Stimulated activated effector memory CD8-positive, alpha-beta T cell treated with anti-CD3 and anti-CD28 coated beads, Interleukin-12 subunit alpha, Interleukin-12 subunit beta, amount 100 ng/mL, for 72 hours (primary cell): ENCODE measurements around the gene RGS6.

Experiments used
- ATAC-seq: fragments of 150-1000 bp; cut with Tn5 transposase; 2 replicates; pipeline ENCODE4 v1.10.0; 2021
- DNase-seq, 2 donors: peaks; one replicate each; pipeline ENCODE4 v3.0.0; 2021 to 2022; ENCODE audit warnings: low spot score in 2 of 2
- H3K27ac Mint-ChIP-seq: one replicate; pipeline ENCODE4 v1.8.0; 2022; ENCODE audit warnings: mild to moderate bottlenecking, mixed read lengths
- H3K36me3 Mint-ChIP-seq: one replicate; pipeline ENCODE4 v1.8.0; 2022; ENCODE audit warnings: mild to moderate bottlenecking, mixed read lengths
- H3K4me1 Mint-ChIP-seq: one replicate; pipeline ENCODE4 v1.8.0; 2022; ENCODE audit warnings: mixed read lengths
- H3K4me3 Mint-ChIP-seq: one replicate; pipeline ENCODE4 v1.8.0; 2022; ENCODE audit warnings: mild to moderate bottlenecking, mixed read lengths
- H3K9me3 Mint-ChIP-seq: one replicate; pipeline ENCODE4 v1.8.0; 2022; ENCODE audit warnings: mixed read lengths

RGS6 gene

DNA sequence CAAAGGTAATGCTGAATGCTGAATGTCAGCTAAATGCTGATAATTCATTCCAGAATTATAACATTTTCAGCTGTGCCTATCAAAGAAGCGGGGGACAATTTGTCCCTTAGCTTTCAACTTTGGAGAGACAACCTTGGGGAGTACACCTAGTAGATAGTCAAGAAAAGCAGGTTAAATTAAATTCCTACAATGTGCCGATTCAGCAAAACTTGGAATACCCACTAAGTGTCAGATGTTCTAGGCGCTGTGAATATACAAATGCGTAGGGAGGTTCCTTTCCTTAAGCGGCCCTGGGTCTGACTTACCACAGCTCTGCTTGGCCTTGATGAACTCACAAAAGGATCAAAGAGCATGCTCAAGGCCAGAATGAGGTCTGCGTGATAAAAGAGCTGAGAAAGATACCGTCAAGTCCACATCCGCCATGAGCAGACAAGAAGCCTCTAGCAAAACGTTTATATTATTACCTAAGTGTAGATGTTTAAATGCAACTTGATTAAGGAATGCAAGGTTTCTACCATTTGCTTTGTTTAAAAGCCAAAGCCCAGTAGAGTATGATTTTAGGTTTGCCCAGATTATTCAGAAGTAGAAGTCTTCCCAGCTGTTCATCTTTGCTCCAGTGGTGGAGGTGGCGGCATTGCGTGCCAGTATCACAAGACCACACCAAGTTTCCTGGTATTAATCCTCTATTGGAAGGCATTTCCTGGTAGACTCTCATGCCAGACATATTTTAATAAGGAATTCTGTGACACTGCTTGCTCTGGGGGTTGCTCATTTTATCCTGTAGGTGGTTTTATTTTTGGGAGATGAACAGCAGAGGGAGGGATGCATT is 593.1 kb downstream of the RGS6 start:
- no peak overlapping the region for H3K27ac Mint-ChIP-seq
- no peak for ATAC-seq
- no peaks in the 10 kb centered on the region for H3K36me3 Mint-ChIP-seq
- H3K4me1 Mint-ChIP-seq = peaks cover 46% of the 10 kb centered on the region
- H3K9me3 Mint-ChIP-seq = no peaks in the 10 kb centered on the region
- no peak for DNase-seq
- no peak overlapping the region for H3K4me3 Mint-ChIP-seq

DNA sequence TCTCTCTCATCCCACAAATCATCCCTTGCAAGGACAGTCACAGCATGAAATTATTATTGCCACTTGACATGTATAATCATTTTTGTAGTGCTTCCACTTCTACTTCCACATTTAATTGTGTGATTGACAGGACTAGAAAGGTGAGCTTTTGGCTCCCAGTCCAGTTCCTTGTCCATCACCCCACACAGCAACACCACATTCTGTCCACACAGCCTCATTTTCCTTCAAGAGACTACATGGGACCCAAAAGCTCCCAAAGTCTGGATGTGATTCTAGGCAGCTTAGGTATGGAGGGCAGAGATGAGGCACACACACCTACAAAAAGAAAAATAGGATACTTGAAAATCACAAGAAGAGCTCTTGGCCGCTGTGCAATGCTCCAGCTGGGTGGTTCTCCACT is 595.4 kb downstream of the RGS6 start:
- ATAC-seq (no peak), DNase-seq (no peak)
- H3K9me3 Mint-ChIP-seq = no peaks in the 10 kb centered on the region
- H3K4me3 Mint-ChIP-seq = no peak overlapping the region
- H3K4me1 Mint-ChIP-seq = peaks cover 35% of the 10 kb centered on the region
- H3K27ac Mint-ChIP-seq = no peak overlapping the region
- H3K36me3 Mint-ChIP-seq = no peaks in the 10 kb centered on the region

DNA sequence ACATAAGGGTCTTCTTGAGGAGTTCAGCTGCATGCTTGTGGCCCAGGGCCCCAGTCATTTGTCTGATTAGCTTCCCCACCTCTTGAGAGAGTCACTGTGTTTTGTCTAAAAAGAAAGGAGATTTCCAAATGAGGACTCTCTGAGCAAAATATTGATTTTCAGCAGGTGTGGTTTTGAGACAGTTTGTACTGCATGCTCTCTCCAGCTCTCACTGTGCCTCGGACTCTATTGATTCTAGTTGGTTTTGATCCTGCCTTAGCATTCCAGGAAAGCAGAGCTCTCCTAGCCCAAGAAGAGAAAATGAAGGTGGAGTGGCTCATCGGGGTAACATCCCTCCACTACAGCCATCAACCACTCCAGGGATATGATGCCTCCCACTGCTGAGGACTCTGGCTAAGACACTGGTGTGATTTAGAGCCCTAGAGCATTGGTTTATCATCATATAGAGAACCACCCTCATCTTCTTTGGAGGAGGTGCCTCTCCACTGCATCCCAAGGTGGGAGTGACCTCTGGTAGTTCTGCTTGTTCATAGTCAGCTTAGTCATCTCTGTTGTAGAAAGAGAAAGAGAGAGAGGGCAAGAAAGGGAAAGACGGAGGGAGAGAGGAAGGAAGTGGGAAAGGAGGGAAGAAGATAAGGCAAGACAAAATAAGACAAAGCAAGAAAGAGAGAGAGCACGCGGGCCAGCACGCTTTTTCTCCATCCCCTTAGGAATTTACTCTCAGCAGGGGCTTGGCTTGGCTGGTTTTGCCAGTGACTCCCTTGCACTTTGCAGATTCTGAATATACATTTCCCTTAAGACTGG is 596.0 kb downstream of the RGS6 start:
- H3K4me1 Mint-ChIP-seq = peaks cover 37% of the 10 kb centered on the region
- no peak overlapping the region for H3K4me3 Mint-ChIP-seq
- no peak for DNase-seq
- no peak overlapping the region for H3K27ac Mint-ChIP-seq
- ATAC-seq = no peak
- H3K9me3 Mint-ChIP-seq = no peaks in the 10 kb centered on the region
- no peaks in the 10 kb centered on the region for H3K36me3 Mint-ChIP-seq

DNA sequence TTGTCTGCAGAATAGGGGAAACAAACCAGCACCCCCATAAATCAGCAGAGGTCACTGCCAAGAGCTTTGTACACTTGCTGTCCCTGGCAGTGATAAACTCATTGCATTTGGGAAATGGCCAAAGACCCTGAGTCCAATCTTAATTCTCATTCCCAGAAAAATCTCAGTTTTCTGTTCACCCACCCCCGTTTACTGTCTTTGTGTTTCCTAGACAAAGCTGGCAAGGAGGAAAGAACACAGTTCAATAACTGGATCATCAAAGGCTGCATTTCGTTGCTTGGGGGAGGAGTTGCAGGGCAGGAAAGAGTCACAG is 596.6 kb downstream of the RGS6 start:
- no peak overlapping the region for H3K4me3 Mint-ChIP-seq
- no peak for ATAC-seq
- H3K27ac Mint-ChIP-seq = no peak overlapping the region

DNA sequence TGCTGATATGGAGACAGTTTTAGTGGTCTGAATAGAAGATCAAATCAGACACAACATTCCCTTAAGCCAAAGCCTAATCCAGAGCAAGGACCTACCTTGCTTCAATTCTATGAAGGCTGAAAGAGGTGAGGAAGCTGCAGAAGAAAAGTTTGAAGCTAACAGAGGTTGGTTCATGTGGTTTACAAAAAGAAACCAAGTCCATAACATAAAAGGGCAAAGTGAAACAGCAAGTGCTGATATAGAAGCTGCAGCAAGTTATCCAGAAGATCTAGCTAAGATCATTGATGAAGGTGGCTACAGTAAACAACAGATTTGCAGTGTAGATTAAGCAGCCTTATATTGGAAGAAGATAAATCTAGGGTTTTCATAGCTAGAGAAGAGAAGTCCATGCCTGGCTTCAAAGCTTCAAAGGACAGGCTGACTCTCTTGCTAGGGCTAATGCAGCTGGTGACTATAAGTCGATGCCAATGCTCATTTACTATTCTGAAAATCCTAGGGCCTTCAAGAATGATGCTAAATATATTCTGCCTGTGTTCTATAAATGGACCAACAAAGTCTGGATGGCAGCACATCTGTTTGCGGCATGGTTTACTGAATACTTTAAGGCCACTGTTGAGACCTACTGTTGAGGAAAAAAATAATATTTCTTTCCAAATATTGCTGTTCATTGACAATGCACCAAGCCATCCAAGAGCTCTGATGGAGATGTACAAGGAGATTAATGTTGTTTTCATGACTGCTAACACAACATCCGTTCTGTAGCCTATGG is 600.6 kb downstream of the RGS6 start:
- Mint-ChIP-seq H3K4me1 (peaks cover 57% of the 10 kb centered on the region), H3K4me3 (no peak overlapping the region), H3K9me3 (peaks cover 7% of the 10 kb centered on the region), H3K27ac (no peak overlapping the region), H3K36me3 (no peaks in the 10 kb centered on the region)
- no peak for ATAC-seq
- DNase-seq = no peak

More for the DNA sequence above, 596.6 kb downstream of the RGS6 start:
- H3K4me1 Mint-ChIP-seq = peaks cover 37% of the 10 kb centered on the region
- no peaks in the 10 kb centered on the region for H3K36me3 Mint-ChIP-seq
- no peak for DNase-seq
- peaks cover 5% of the 10 kb centered on the region for H3K9me3 Mint-ChIP-seq

DNA sequence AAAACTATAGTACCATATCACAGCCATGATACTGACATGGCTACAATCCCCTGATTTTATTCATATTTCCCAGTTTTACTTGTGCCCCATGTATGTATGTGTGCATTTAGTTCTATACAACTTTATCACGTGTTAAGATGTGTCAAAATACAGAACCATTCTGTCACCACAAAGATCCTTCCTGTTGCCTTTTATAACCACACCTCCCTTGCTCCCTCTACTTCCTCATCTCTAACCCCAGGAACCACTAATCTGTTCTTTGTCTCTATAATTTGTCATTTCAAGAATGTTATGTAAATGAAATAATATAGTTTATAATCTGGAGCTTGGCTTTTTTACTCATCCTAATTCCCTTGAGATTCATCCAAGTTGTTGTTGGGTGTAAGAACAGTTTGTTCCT is 603.3 kb downstream of the RGS6 start:
- Mint-ChIP-seq H3K9me3 (peaks cover 7% of the 10 kb centered on the region), H3K4me1 (peaks cover 44% of the 10 kb centered on the region), H3K4me3 (no peak overlapping the region), H3K36me3 (no peaks in the 10 kb centered on the region), H3K27ac (no peak overlapping the region)
- DNase-seq (no peak), ATAC-seq (peak; percentile 92)

DNA sequence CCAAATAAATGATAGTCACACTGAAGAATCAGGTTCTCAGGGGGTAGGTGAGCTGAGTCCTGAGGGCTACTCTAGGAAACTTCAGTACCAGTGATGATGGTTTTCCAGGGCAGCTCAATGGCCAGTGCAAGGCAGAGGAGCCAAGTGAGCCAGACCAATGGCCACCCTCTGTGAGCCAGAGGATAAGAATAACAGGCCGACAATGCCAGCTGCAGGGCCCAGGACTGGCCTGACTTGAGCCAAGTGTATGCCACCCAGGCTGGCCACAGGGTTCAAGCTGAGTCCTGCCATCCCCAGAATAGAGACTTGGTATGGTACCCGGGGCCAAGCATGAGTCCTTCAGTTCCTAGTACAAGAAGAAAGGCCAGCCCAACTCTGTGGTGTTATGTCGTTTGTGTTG is 606.2 kb downstream of the RGS6 start:
- Mint-ChIP-seq H3K4me3 (no peak overlapping the region), H3K4me1 (peaks cover 31% of the 10 kb centered on the region), H3K27ac (no peak overlapping the region), H3K9me3 (peaks cover 6% of the 10 kb centered on the region), H3K36me3 (no peaks in the 10 kb centered on the region)
- DNase-seq = no peak
- no peak for ATAC-seq

DNA sequence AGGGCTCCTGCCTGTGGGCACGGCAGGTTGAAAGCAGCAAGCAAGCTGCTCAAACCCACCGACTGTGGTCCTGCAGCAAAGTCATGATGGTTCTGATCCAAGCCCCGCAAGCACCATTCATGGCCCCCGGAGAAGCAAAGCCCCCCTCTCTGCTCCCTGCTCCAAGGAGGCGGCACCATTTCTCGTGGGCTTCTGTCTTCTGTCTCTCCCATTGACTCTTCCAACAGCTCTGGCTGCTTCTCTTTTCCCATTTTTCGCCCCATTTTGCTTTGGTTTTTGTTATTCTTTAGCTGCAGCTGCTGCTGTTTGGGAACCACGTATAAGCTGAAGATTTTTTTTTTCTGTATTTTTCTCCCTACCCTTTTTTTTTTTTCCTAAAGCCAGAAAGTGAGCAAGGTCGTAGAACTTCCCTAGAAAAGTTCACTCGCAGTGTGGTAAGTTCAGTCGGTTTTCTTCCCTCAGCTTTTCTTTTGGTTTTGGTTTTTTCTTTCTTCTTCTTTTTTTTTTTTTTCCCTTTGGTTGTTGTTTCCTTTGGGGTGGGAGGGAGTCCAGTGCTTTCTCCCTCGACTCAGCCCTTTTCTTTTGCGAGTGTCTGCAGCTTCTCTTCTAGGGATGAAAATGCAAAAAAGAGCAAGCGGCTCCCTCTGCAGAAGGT is 607.6 kb downstream of the RGS6 start:
- H3K4me1 Mint-ChIP-seq = peaks cover 26% of the 10 kb centered on the region

DNA sequence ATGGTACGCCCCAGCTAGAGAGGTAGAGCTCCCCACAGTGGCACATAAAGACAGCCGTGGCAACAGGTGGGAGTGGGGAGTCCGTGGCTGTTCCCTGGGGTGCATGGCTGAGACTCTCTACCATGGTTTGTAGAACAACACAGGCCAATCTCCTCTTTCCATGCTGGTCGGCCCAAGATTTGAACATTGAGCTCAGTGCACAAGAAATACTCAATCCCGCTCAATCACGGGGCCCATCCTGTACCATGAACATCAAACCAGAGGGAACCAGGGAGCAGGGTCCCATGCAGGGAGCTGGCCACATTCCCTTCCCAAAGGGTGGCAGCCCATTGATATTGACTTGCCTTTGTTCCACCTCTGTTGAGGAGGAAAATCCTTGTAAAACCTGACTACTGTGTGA is 608.6 kb downstream of the RGS6 start:
- H3K4me3 Mint-ChIP-seq = no peak overlapping the region
- no peak overlapping the region for H3K27ac Mint-ChIP-seq
- H3K9me3 Mint-ChIP-seq = no peaks in the 10 kb centered on the region
- DNase-seq (no peak), ATAC-seq (no peak)
- H3K36me3 Mint-ChIP-seq = no peaks in the 10 kb centered on the region
- H3K4me1 Mint-ChIP-seq = peaks cover 22% of the 10 kb centered on the region

More for the DNA sequence above, 607.6 kb downstream of the RGS6 start:
- H3K27ac Mint-ChIP-seq = peak overlapping the region; percentile 3
- H3K9me3 Mint-ChIP-seq = no peaks in the 10 kb centered on the region
- no peak for DNase-seq
- H3K4me3 Mint-ChIP-seq = no peak overlapping the region
- H3K36me3 Mint-ChIP-seq = no peaks in the 10 kb centered on the region
- ATAC-seq = no peak

DNA sequence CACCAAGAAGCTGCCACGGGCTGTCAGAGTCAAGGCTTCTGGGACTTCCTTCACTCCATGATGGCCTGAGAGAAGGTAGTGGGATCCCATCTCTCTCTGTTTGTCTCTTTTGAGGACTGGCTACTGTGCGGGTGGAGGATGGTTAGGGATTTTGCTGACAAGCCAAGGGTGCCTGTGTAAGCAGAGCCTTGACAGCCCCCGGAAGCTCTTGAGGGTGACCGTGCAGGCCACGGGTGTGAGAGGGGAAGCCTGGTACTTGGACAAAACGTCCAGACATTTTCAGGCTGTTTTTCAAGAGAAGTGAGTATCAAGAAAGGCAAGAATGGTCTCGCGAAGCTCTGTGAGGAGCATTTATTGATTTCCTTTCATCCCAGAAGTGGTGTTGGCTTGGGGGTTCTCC is 609.3 kb downstream of the RGS6 start:
- no peak overlapping the region for H3K27ac Mint-ChIP-seq
- no peak for ATAC-seq
- peaks cover 17% of the 10 kb centered on the region for H3K4me1 Mint-ChIP-seq
- H3K36me3 Mint-ChIP-seq = no peaks in the 10 kb centered on the region
- H3K4me3 Mint-ChIP-seq = no peak overlapping the region
- no peak for DNase-seq
- no peaks in the 10 kb centered on the region for H3K9me3 Mint-ChIP-seq

DNA sequence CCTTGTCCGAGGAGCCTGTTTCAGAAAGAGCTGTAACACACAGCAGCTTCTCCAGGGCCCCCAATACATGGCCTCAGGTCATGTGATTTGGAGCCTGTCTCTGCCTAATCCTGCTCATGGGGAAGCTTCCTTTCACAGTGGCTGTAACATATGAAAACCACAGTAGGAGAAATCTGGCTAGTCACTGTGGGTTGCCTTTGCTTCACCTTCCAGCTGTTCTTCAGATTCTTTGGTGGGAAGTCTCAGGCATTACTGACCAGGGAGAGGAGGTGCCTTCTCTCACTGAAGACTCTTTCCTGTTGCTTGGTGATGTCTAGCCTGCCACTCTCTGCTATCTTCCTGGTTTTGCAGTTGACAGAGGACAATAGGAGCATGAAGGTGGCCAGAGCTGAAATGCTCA is 611.1 kb downstream of the RGS6 start:
- no peak for ATAC-seq
- Mint-ChIP-seq H3K4me1 (peaks cover 8% of the 10 kb centered on the region), H3K4me3 (no peak overlapping the region)

DNA sequence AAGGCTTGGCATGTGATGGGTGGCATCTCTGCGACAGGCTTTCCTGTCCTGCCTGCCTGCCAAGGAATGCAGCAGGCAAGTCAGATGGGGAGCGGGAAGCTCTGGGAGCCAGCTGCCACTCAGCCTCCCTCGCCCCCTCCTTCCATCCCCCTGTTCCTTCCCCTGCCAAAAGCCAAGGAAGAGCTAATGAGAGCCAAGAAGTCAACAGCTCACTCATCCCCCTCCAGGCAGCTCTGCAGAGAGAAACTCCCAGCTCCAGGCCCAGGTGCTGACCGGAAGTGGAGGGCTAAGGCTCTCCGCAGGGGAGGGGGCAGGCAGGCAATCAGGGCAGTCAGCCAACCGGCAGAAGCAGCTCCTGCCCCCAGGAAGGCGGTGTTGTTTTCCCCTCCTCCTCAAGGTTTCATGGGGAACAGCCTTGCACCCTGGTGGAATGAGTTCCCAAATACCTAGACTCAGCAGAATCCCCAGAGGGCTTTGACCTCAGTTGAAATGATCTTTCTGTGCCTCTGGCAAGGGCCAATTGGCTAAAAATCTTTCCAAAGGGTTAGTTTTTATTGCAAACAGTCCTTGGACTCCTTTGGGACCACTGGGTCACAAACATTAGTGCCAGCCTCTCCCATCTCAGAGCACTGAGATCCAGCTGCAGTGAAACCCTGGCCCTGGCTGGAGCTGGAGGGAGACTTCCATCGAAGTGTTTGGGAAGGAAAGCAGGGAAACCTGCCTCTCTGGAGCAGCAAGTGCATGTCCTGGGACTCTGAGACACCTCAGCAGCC is 612.6 kb downstream of the RGS6 start:
- Mint-ChIP-seq H3K9me3 (no peaks in the 10 kb centered on the region), H3K4me3 (no peak overlapping the region), H3K4me1 (peaks cover 8% of the 10 kb centered on the region), H3K36me3 (no peaks in the 10 kb centered on the region), H3K27ac (no peak overlapping the region)
- no peak for ATAC-seq
- DNase-seq = no peak

More for the DNA sequence above, 611.1 kb downstream of the RGS6 start:
- Mint-ChIP-seq H3K9me3 (no peaks in the 10 kb centered on the region), H3K36me3 (no peaks in the 10 kb centered on the region), H3K27ac (no peak overlapping the region)
- no peak for DNase-seq

DNA sequence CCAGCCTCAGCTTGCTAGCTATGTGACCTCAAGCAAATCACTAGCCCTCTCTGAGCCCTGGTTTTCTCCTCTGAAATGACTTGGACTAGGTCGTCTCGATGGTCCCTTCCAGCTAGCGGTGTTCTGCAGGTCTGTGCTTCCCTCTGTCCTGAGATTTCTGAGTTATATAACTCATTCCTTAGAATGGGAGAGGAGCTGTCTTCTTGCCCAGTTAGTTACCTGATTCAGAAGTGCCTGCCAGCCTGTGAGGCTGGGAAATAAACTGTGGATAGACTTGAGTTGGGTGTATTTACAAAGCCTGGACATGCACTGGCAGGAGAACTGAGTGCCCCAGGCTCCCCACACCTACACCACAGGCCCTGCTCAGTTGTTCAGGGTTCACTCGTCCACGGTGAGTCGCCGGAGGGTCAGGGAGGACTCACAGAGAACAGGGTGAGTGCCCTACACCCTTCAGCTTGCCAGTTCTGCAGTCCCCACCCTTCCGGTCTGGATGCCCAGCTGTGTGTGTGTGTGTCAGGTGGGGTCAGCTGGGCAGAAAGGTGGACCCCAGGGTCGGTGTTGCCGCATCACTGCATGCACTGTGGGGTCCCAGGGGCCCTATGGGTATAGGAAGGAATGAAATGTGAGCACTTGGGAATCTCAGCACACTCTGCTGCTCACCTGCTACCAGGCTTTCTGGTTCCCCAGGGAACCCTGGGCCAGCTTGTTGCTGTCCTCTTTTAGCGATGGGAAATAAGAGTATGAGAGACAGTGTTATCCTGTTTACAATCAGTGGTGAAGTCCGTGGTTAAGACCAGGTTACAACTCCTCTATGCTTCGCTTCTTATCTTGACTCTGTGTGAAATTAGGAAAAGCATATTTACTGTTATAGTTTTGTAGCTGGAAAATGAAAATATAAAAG is 613.4 kb downstream of the RGS6 start:
- peak; percentile 65 for ATAC-seq

More for the DNA sequence above, 613.4 kb downstream of the RGS6 start:
- Mint-ChIP-seq H3K4me3 (no peak overlapping the region), H3K4me1 (peaks cover 17% of the 10 kb centered on the region), H3K9me3 (no peaks in the 10 kb centered on the region), H3K36me3 (no peaks in the 10 kb centered on the region), H3K27ac (peak overlapping the region; percentile 77)
- DNase-seq = no peak
